HCT116 (cell line): ENCODE measurements around the gene ZMYM2.

Experiments
- CEBPB ChIP-seq: IDR thresholded peaks from 2 replicates; pipeline ENCODE4 v1.6.1; 2012; ENCODE audit warnings: low read depth
- JUND ChIP-seq: IDR thresholded peaks from 2 replicates; pipeline ENCODE4 v1.6.1; 2012
- POLR2A ChIP-seq: IDR thresholded peaks from 2 replicates; pipeline ENCODE4 v1.7.0; 2011; ENCODE audit warnings: borderline replicate concordance; ENCODE audit not compliant: insufficient read depth, insufficient read length; ENCODE audit errors: extremely low read depth

- TF ChIP-seq POLR2A (no peak), JUND (no peak), CEBPB (no peak)
These were observed 105.6 kb downstream of the ZMYM2 start for GRCh38 chr13:20064128-20064527.
